Measurements from ENCODE around the gene C5orf47. TPM values are rescaled to one million over a fixed set of nuclear protein-coding genes. Genes with fewer than 3 reads are reported as not detected.
A peak's percentile ranks its signal among the peaks of the same experiment; 100 is the strongest.

Gene C5orf47
- total and polyA plus RNA-seq, 7 donors: not detected

- no peaks in the 10 kb centered on the region for H3K4me1 ChIP-seq
- no peaks in the 10 kb centered on the region for H3K9me3 ChIP-seq
- no peaks in the 10 kb centered on the region for H3K36me3 ChIP-seq
- H3K27me3 ChIP-seq: peaks cover 0 to 9% (median 0%) of the 10 kb centered on the region in 3 donors
- H3K27ac ChIP-seq: no peak overlapping the region
- TF ChIP-seq POLR2A (IDR thresholded peaks at IDR 0.05) (no peak), POLR2AphosphoS5 (IDR thresholded peaks at IDR 0.05) (no peak), CTCF (IDR thresholded peaks at IDR 0.05) (no peak), EP300 (IDR thresholded peaks at IDR 0.05) (no peak)
- no peak overlapping the region for H3K4me3 ChIP-seq
- intact Hi-C loops (cut with DNase I): no loop called here
- WGBS, 2 donors: 65 to 78% methylated on average over 6 of the region's 6 CpGs
- DNase-seq: no peak
Measured at GRCh38 chr5:174044466-174045254, 55.7 kb downstream of the C5orf47 start.

GRCh38 chr5:174045470-174046025 is 56.6 kb downstream of the C5orf47 start, which contains the start of gene NSG2:
TSS of gene NSG2 (plus strand) at chr5:174045706. CDS start at chr5:174046756, 1,050 bp downstream.
- no peak for DNase-seq
- TF ChIP-seq CTCF (IDR thresholded peaks at IDR 0.05): peak in 2 of 4 experiments; percentile 16 to 32
- no peak for TF ChIP-seq EP300 (IDR thresholded peaks at IDR 0.05)
- no peak for TF ChIP-seq POLR2AphosphoS5 (IDR thresholded peaks at IDR 0.05)
- no peak for TF ChIP-seq POLR2A (IDR thresholded peaks at IDR 0.05)
- H3K9me3 ChIP-seq: no peaks in the 10 kb centered on the region
- peaks cover 0 to 7% (median 0%) of the 10 kb centered on the region in 3 donors for H3K27me3 ChIP-seq
- H3K27ac ChIP-seq: no peak within 1 kb of the TSS
- no peaks in the 10 kb centered on the region for H3K36me3 ChIP-seq
- 3 to 5% methylated on average over 17 of the region's 17 CpGs for WGBS, 2 donors
- H3K4me1 ChIP-seq: no peaks in the 10 kb centered on the region
- intact Hi-C loops (cut with DNase I): no loop called here
- H3K4me3 ChIP-seq: no peak within 1 kb of the TSS

DNA sequence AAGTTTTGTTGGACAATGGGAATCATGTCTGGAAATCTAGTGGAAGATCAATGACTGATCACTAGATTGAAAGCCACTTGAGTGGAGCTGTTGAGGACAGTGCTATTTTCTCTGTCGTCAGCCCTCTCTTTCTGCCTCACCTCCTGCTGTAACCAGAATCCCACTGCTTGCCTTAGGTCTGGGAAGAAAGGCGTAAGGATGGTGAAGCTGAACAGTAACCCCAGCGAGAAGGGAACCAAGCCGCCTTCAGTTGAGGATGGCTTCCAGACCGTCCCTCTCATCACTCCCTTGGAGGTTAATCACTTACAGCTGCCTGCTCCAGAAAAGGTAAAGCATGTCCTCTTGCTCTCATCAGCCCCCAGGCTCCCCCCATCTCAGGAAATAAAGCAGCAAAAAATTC is 57.6 kb downstream of the C5orf47 start:
- intact Hi-C loops (cut with DNase I): no loop called here
- no peaks in the 10 kb centered on the region for H3K4me1 ChIP-seq
- no peak for DNase-seq
- H3K9me3 ChIP-seq: no peaks in the 10 kb centered on the region
- H3K4me3 ChIP-seq: no peak overlapping the region
- no peaks in the 10 kb centered on the region for H3K36me3 ChIP-seq
- H3K27ac ChIP-seq: no peak overlapping the region
- TF ChIP-seq CTCF (IDR thresholded peaks at IDR 0.05) (no peak), POLR2A (IDR thresholded peaks at IDR 0.05) (no peak), EP300 (IDR thresholded peaks at IDR 0.05) (no peak)
- WGBS, 2 donors: 76 to 78% methylated on average over 5 of the region's 5 CpGs
- peaks cover 0 to 5% (median 0%) of the 10 kb centered on the region in 3 donors for H3K27me3 ChIP-seq

DNA sequence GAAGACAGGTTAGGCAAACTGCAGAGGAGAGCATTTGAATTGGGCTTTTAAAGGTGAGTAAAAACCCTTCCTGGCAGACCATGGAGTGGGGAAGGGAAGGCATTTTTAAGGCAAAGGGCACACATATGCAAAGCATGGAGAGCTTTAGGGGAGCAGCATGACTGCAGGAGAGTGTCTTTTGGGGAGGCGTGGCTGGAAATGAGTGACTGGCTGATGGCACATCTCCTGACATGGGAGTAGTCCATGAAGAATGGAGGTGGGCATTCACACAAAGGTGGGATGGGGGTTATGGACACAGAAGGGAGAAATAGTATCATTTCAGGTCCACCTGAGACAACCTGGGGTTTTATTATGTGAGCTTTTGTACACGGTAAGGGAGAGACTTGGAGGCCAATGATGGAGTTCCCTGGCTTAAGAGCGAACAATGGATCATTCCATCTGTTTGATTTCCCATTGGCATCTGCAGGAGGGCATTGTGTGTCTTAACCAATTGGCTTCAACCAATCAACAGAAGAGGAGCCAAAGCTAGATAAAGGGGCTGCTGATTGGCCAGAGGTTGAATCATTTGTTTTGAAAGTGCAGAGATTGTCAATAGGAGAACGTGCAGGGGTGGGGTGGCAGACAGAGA is 58.6 kb downstream of the C5orf47 start:
- no peak overlapping the region for H3K4me3 ChIP-seq
- no peak overlapping the region for H3K27ac ChIP-seq
- WGBS, 2 donors: 69 to 74% methylated on average over 4 of the region's 4 CpGs
- TF ChIP-seq EP300 (IDR thresholded peaks at IDR 0.05): no peak
- no peak for TF ChIP-seq POLR2AphosphoS5 (IDR thresholded peaks at IDR 0.05)
- TF ChIP-seq POLR2A (IDR thresholded peaks at IDR 0.05): no peak
- TF ChIP-seq CTCF (IDR thresholded peaks at IDR 0.05): no peak
- peaks cover 0 to 3% (median 0%) of the 10 kb centered on the region in 3 donors for H3K27me3 ChIP-seq
- H3K36me3 ChIP-seq: no peaks in the 10 kb centered on the region
- DNase-seq: no peak
- H3K4me1 ChIP-seq: no peaks in the 10 kb centered on the region
- H3K9me3 ChIP-seq: no peaks in the 10 kb centered on the region
- intact Hi-C loops (cut with DNase I): no loop called here

Data from sigmoid colon (tissue), 7 donors.